Right atrium auricular region (tissue), 2 donors: ENCODE data around the gene NGB. TPM values are rescaled to one million over a fixed set of nuclear protein-coding genes. Genes with fewer than 3 reads are reported as not detected.
A peak's percentile ranks its signal among the peaks of the same experiment; 100 is the strongest.

Experiments
- DNase-seq: peaks from one replicate; pipeline ENCODE4 v3.0.0-alpha.2; 2019; ENCODE audit warnings: low spot score
- H3K27ac ChIP-seq, 2 donors: fragments of 200-600 bp; sonication (generic); 1 replicate in 1 of 2; 2 replicates in 1 of 2; pipeline ENCODE4 v1.5.1; 2016 to 2019
- H3K27me3 ChIP-seq, 2 donors: fragments of 200-600 bp; sonication (generic); one replicate each; pipeline versions ENCODE4 v1.5.1 to v1.6.0; 2017 to 2019
- H3K36me3 ChIP-seq: fragments of 200-600 bp; sonication (generic); one replicate; pipeline ENCODE4 v1.5.1; 2016
- H3K4me1 ChIP-seq, 2 donors: fragments of 200-600 bp; sonication (generic); one replicate each; pipeline versions ENCODE4 v1.5.1 to v1.6.0; 2017 to 2019
- H3K4me3 ChIP-seq, 2 donors: fragments of 200-600 bp; sonication (generic); 1 replicate in 1 of 2; 2 replicates in 1 of 2; pipeline ENCODE4 v1.5.1; 2017 to 2019; ENCODE audit warnings: mild to moderate bottlenecking in 1 of 2, moderate library complexity in 1 of 2
- H3K9me3 ChIP-seq, 2 donors: fragments of 200-600 bp; sonication (generic); one replicate each; pipeline ENCODE4 v1.5.1; 2019
- total RNA-seq, 2 donors: library from RNA; depleted of rRNA; stranded (reverse); fragments of >200 nt; gene quantifications; one replicate each; pipeline ENCODE4 v1.1.0, GENCODE V29; 2016
- TF ChIP-seq, protein P1 (sequence below), 2 donors: fragments of 200-600 bp; sonication (generic); IDR thresholded peaks; one replicate each; pipeline ENCODE4 v1.5.1; 2019; ENCODE audit warnings: antibody characterized with exemption in 2 of 2

NGB gene
- total RNA-seq, 2 donors from 2014 or later, result not detected

DNA sequence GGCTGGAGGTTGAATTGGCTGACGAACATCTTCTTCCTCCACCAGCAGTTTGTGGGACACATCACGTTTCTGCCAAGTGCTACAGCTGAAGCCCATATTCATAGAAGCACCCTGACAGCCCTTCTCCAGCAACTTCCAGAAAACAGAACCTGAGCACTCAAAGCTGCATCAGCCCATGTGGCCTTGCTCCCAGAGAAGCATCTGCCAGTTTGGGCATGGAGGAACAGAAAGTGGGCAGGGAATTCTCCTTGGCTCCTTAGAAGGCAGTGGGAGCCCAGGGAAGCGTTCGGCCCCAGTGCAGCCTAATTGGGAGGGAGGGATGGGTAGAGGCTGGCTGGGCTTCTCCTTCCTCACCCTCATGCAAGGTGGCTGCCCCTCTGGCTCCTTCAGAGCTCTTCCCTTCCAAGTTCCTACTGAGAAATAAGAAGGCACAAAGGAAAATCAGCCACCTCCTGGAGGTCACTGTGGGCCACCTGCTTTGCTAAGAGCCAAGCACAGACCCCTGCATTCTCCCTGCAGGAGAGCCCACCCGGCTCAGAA is 4.1 kb upstream of the NGB start:
- no peak overlapping the region for H3K4me3 ChIP-seq
- peaks cover 0 to 6% of the 10 kb centered on the region in 2 donors for H3K9me3 ChIP-seq
- peaks cover 0 to 10% of the 10 kb centered on the region in 2 donors for H3K27me3 ChIP-seq
- H3K4me1 ChIP-seq, result no peaks in the 10 kb centered on the region
- H3K27ac ChIP-seq, result no peak overlapping the region
- no peak for DNase-seq
- H3K36me3 ChIP-seq, result peaks cover 37% of the 10 kb centered on the region
- TF ChIP-seq, protein P1, sequence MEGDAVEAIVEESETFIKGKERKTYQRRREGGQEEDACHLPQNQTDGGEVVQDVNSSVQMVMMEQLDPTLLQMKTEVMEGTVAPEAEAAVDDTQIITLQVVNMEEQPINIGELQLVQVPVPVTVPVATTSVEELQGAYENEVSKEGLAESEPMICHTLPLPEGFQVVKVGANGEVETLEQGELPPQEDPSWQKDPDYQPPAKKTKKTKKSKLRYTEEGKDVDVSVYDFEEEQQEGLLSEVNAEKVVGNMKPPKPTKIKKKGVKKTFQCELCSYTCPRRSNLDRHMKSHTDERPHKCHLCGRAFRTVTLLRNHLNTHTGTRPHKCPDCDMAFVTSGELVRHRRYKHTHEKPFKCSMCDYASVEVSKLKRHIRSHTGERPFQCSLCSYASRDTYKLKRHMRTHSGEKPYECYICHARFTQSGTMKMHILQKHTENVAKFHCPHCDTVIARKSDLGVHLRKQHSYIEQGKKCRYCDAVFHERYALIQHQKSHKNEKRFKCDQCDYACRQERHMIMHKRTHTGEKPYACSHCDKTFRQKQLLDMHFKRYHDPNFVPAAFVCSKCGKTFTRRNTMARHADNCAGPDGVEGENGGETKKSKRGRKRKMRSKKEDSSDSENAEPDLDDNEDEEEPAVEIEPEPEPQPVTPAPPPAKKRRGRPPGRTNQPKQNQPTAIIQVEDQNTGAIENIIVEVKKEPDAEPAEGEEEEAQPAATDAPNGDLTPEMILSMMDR (IDR thresholded peaks at IDR 0.05), result no peak

- TF ChIP-seq, protein P1 (IDR thresholded peaks at IDR 0.05), result no peak
These were observed 2.8 kb upstream of the NGB start for GRCh38 chr14:77273796-77274195.

GRCh38 chr14:77272261-77272660 is 1.3 kb upstream of the NGB start:
- DNase-seq, result no peak
- Histone ChIP-seq H3K27me3 (peaks cover 0 to 10% of the 10 kb centered on the region in 2 donors), H3K4me1 (no peaks in the 10 kb centered on the region)

More at GRCh38 chr14:77273796-77274195, 2.8 kb upstream of the NGB start:
- Histone ChIP-seq H3K36me3 (peaks cover 25% of the 10 kb centered on the region), H3K4me1 (no peaks in the 10 kb centered on the region), H3K27ac (no peak overlapping the region), H3K9me3 (peaks cover 0 to 6% of the 10 kb centered on the region in 2 donors), H3K27me3 (peaks cover 0 to 10% of the 10 kb centered on the region in 2 donors), H3K4me3 (no peak overlapping the region)
- no peak for DNase-seq

GRCh38 chr14:77270361-77271112 is 469 bp downstream of the NGB start:
- TF ChIP-seq, protein P1 (IDR thresholded peaks at IDR 0.05), result no peak
- Histone ChIP-seq H3K27me3 (peaks cover 0 to 10% of the 10 kb centered on the region in 2 donors), H3K4me1 (no peaks in the 10 kb centered on the region)

More at GRCh38 chr14:77272261-77272660, 1.3 kb upstream of the NGB start:
- Histone ChIP-seq H3K9me3 (peaks cover 0 to 15% of the 10 kb centered on the region in 2 donors), H3K27ac (no peak overlapping the region), H3K36me3 (peaks cover 9% of the 10 kb centered on the region), H3K4me3 (no peak overlapping the region)
- TF ChIP-seq, protein P1 (IDR thresholded peaks at IDR 0.05), result no peak

DNA sequence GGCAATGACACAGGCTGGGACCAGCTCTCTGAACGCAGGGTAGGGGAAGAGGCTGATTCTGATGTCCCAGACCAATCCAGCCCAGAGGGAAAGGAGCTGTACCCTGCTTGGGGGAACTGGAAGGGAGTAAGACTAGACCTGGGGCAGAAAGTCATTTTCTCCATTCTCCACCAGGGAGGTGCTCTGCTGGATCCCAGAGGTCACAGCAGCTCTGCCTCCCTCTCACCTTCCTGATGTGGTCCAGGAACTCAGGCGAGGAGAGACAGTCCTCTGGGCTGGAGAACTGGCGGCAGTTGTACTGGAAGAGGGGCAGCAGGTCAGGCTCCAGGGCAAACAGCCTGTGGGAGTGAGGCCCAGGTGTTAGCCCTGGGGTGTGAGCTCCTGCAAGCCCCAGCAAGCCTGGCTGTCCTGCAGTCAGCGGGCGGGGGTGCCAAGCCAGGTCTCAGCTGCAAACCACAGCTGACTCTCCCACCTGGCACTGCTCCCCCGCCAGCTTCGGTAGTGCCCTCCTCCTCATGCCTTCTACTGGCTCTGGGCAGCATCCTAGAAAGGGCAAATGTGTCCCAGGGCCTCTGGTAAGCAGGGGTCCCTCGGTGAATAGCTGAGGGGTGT is 1.9 kb downstream of the NGB start:
- no peak for DNase-seq
- Histone ChIP-seq H3K4me1 (no peaks in the 10 kb centered on the region), H3K9me3 (peaks cover 0 to 15% of the 10 kb centered on the region in 2 donors), H3K27me3 (peaks cover 0 to 10% of the 10 kb centered on the region in 2 donors), H3K27ac (no peak overlapping the region), H3K4me3 (no peak overlapping the region), H3K36me3 (no peaks in the 10 kb centered on the region)
- TF ChIP-seq, protein P1 (IDR thresholded peaks at IDR 0.05), result no peak

More at GRCh38 chr14:77270361-77271112, 469 bp downstream of the NGB start:
- no peak for DNase-seq
- H3K9me3 ChIP-seq, result peaks cover 0 to 15% of the 10 kb centered on the region in 2 donors
- H3K36me3 ChIP-seq, result no peaks in the 10 kb centered on the region
- H3K27ac ChIP-seq, result no peak overlapping the region
- peak overlapping the region in 1 of 2 donors; percentile 15 for H3K4me3 ChIP-seq
